AG04449 (cell line): ENCODE results near the gene C5orf15.
"Not testable (repeated sequence)": the region's sequence is repeated elsewhere in the genome, so short reads cannot be mapped to it uniquely, and the experiment has no call there.

Source experiments
- CTCF ChIA-PET: fragments of 350-600 bp; formaldehyde crosslinking; extraction: SDS; loops from one replicate; lab custom pipeline; 2021; ENCODE audit warnings: antibody characterized with exemption; lab: Yijun Ruan, JAX
- POLR2A ChIA-PET: fragments of 400-600, 350-600 bp; formaldehyde crosslinking; extraction: SDS; loops from one replicate; lab custom pipeline; 2020; ENCODE audit warnings: antibody characterized with exemption, inconsistent platforms; lab: Yijun Ruan, JAX
- DNase-seq: peaks from one replicate; pipeline ENCODE4 v3.0.0-alpha.2; 2010; ENCODE audit warnings: low read depth, low spot score
- H3K4me3 ChIP-seq: 2 replicates; pipeline ENCODE4 v1.5.1; 2011; ENCODE audit warnings: low read depth, mild to moderate bottlenecking, control low read depth, low read length
- CTCF ChIP-seq: IDR thresholded peaks from one replicate; pipeline ENCODE4 v1.5.1; 2011; ENCODE audit warnings: mild to moderate bottlenecking, moderate library complexity, low read length, control low read depth, inconsistent platforms; ENCODE audit not compliant: insufficient read depth; ENCODE audit errors: missing control alignments

Gene C5orf15

GRCh38 chr5:133938039-133938821 is 30.2 kb downstream of the C5orf15 start:
- DNase-seq = no peak
- no peak overlapping the region for H3K4me3 ChIP-seq
- POLR2A ChIA-PET = no interaction called here
- CTCF ChIA-PET = no interaction called here
- TF ChIP-seq CTCF = no peak

GRCh38 chr5:133937628-133938027 is 30.8 kb downstream of the C5orf15 start:
- H3K4me3 ChIP-seq, CTCF ChIA-PET, DNase-seq, POLR2A ChIA-PET: not testable (repeated sequence)

GRCh38 chr5:133936651-133937015 is 31.8 kb downstream of the C5orf15 start:
- POLR2A ChIA-PET = no interaction called here
- TF ChIP-seq CTCF = no peak
- DNase-seq = no peak
- H3K4me3 ChIP-seq = no peak overlapping the region
- CTCF ChIA-PET = no interaction called here

- H3K4me3 ChIP-seq, DNase-seq, POLR2A ChIA-PET, CTCF ChIA-PET: not testable (repeated sequence)
Measured at GRCh38 chr5:133935991-133936650, 32.3 kb downstream of the C5orf15 start.

GRCh38 chr5:133935667-133935940 is 32.8 kb downstream of the C5orf15 start:
- no peak for TF ChIP-seq CTCF
- no peak overlapping the region for H3K4me3 ChIP-seq
- ChIA-PET POLR2A (no interaction called here), CTCF (interaction anchor here (0.9 kb wide), 1 partner anchor 43 kb away, joined by 3 read pairs; no protein-coding TSS in a partner anchor)
- no peak for DNase-seq

- H3K4me3 ChIP-seq = no peak overlapping the region
- TF ChIP-seq CTCF = no peak
- CTCF ChIA-PET = interaction anchor here (0.9 kb wide), 1 partner anchor 43 kb away, joined by 3 read pairs; no protein-coding TSS in a partner anchor
- DNase-seq = no peak
- POLR2A ChIA-PET = no interaction called here
Measured at GRCh38 chr5:133934822-133935666, 33.4 kb downstream of the C5orf15 start.

- POLR2A ChIA-PET = no interaction called here
- CTCF ChIA-PET = no interaction called here
- DNase-seq = no peak
- TF ChIP-seq CTCF = no peak
- H3K4me3 ChIP-seq = no peak overlapping the region
Measured at GRCh38 chr5:133934311-133934710, 34.1 kb downstream of the C5orf15 start.
